Measurements from ENCODE around the gene CHGA. TPM values are rescaled to one million over a fixed set of nuclear protein-coding genes. Genes with fewer than 3 reads are reported as not detected.

Gene CHGA
- total RNA-seq, 2 donors from 2014 or later, result 69.5 to 80.1 TPM

GRCh38 chr14:92960706-92961566 lies 38.0 kb downstream of the CHGA start:
- Histone ChIP-seq H3K9me3 (no peaks in the 10 kb centered on the region), H3K4me1 (peaks cover 21% of the 10 kb centered on the region), H3K27ac (no peak overlapping the region), H3K27me3 (no peaks in the 10 kb centered on the region), H3K4me3 (no peak overlapping the region), H3K36me3 (replicated peaks in 1 of 2; ENCODE audit: insufficient read depth in 1 of 2, low read depth in 2 of 2) (peaks cover 0 to 15% of the 10 kb centered on the region in 2 donors)
- no peak for TF ChIP-seq CTCF (IDR thresholded peaks at IDR 0.05)
- no peak for TF ChIP-seq POLR2A (IDR thresholded peaks at IDR 0.05)
- 93% methylated on average over 13 to 16 of the region's 18 CpGs for WGBS, 2 donors
- ATAC-seq, result no peak
- intact Hi-C loops (cut with DNase I), result no loop called here
- DNase-seq, result no peak

- ATAC-seq (no peak), DNase-seq (no peak)
- no peaks in the 10 kb centered on the region for H3K27me3 ChIP-seq
- TF ChIP-seq POLR2A (IDR thresholded peaks at IDR 0.05) (no peak), CTCF (IDR thresholded peaks at IDR 0.05) (no peak)
- H3K4me3 ChIP-seq, result no peak overlapping the region
- H3K9me3 ChIP-seq, result no peaks in the 10 kb centered on the region
- intact Hi-C loops (cut with DNase I), result no loop called here
- peaks cover 0 to 15% of the 10 kb centered on the region in 2 donors for H3K36me3 ChIP-seq (replicated peaks in 1 of 2; ENCODE audit: insufficient read depth in 1 of 2, low read depth in 2 of 2)
- WGBS, 2 donors, result 91 to 100% methylated on average over 6 to 7 of the region's 7 CpGs
- peaks cover 21% of the 10 kb centered on the region for H3K4me1 ChIP-seq
- no peak overlapping the region for H3K27ac ChIP-seq
These were observed 38.6 kb downstream of the CHGA start for GRCh38 chr14:92961567-92961855.

GRCh38 chr14:92962031-92962830 lies 39.3 kb downstream of the CHGA start:
- Histone ChIP-seq H3K36me3 (replicated peaks in 1 of 2; ENCODE audit: insufficient read depth in 1 of 2, low read depth in 2 of 2) (peaks cover 0 to 9% of the 10 kb centered on the region in 2 donors), H3K4me1 (peaks cover 21% of the 10 kb centered on the region), H3K27me3 (no peaks in the 10 kb centered on the region), H3K27ac (no peak overlapping the region), H3K9me3 (no peaks in the 10 kb centered on the region), H3K4me3 (no peak overlapping the region)
- ATAC-seq (no peak), DNase-seq (no peak)
- intact Hi-C loops (cut with DNase I), result no loop called here
- TF ChIP-seq POLR2A (IDR thresholded peaks at IDR 0.05), result no peak
- TF ChIP-seq CTCF (IDR thresholded peaks at IDR 0.05), result no peak
- WGBS, 2 donors, result 89 to 92% methylated on average over 8 to 20 of the region's 20 CpGs

GRCh38 chr14:92962831-92963095 lies 39.8 kb downstream of the CHGA start:
- H3K36me3 ChIP-seq (replicated peaks in 1 of 2; ENCODE audit: insufficient read depth in 1 of 2, low read depth in 2 of 2), result peaks cover 0 to 9% of the 10 kb centered on the region in 2 donors
- no peaks in the 10 kb centered on the region for H3K27me3 ChIP-seq
- TF ChIP-seq CTCF (IDR thresholded peaks at IDR 0.05), result no peak
- TF ChIP-seq POLR2A (IDR thresholded peaks at IDR 0.05), result no peak
- no peak overlapping the region for H3K4me3 ChIP-seq
- no peak overlapping the region for H3K27ac ChIP-seq
- WGBS, 2 donors, result 90 to 97% methylated on average over 9 to 11 of the region's 11 CpGs
- DNase-seq (no peak), ATAC-seq (no peak)
- H3K4me1 ChIP-seq, result peaks cover 21% of the 10 kb centered on the region
- intact Hi-C loops (cut with DNase I), result no loop called here
- no peaks in the 10 kb centered on the region for H3K9me3 ChIP-seq
